B cell (primary cell): ENCODE data around the gene CAVIN2. TPM values are rescaled to one million over a fixed set of nuclear protein-coding genes. Genes with fewer than 3 reads are reported as not detected.

Experiments
- ATAC-seq: fragments of 200-7000 bp; cut with Tn5 transposase; one replicate; pipeline ENCODE4 v1.10.0; 2021; ENCODE audit warnings: low read depth, mild to moderate bottlenecking, moderate number of reproducible peaks, moderate library complexity
- CTCF ChIA-PET: fragments of 350-600 bp; sonication (Branson Sonifier 250); formaldehyde crosslinking; loops from one replicate; lab custom pipeline; 2021; ENCODE audit warnings: antibody characterized with exemption, inconsistent platforms; lab: Charles Lee
- POLR2A ChIA-PET: fragments of 350-600 bp; sonication (Branson Sonifier 250); formaldehyde crosslinking; loops from one replicate; lab custom pipeline; 2021; ENCODE audit warnings: antibody characterized with exemption; lab: Charles Lee
- DNase-seq: peaks from one replicate; pipeline ENCODE4 v3.0.0; 2013
- H2AFZ ChIP-seq: 2 replicates; pipeline ENCODE4 v1.6.1; 2012; ENCODE audit warnings: mild to moderate bottlenecking, low read depth, low read length; ENCODE audit not compliant: insufficient read depth, poor library complexity, severe bottlenecking
- H3K27ac ChIP-seq, 2 donors: 1 replicate in 1 of 2; 2 replicates in 1 of 2; pipeline ENCODE4 v1.5.1; 2012 to 2013; ENCODE audit warnings: low read length in 2 of 2, mild to moderate bottlenecking in 2 of 2, moderate library complexity in 1 of 2
- H3K27me3 ChIP-seq, 4 experiments: fragments of 200-600 bp in 1 of 4; sonication (generic) in 1 of 4; replicated peaks in 1 of 4; 1 replicate in 2 of 4; 2 replicates in 2 of 4; pipeline versions ENCODE4 v1.6.1 to v1.7.0; 2013 to 2016; ENCODE audit warnings: low read length in 3 of 4, mild to moderate bottlenecking in 2 of 4, mixed read lengths in 1 of 4, moderate library complexity in 1 of 4; ENCODE audit not compliant: insufficient read depth in 4 of 4, control insufficient read depth in 3 of 4; ENCODE audit errors: control extremely low read depth in 1 of 4
- H3K36me3 ChIP-seq, 2 experiments: replicated peaks in 1 of 2; 1 replicate in 1 of 2; 2 replicates in 1 of 2; pipeline versions ENCODE4 v1.6.1 to v1.7.1; 2013; ENCODE audit warnings: low read length in 1 of 2; ENCODE audit not compliant: insufficient read depth in 2 of 2, control insufficient read depth in 1 of 2; ENCODE audit errors: control extremely low read depth in 1 of 2, extremely low read depth in 1 of 2
- H3K4me1 ChIP-seq, 2 donors: fragments of 200-600 bp in 1 of 2; sonication (generic) in 1 of 2; 1 replicate in 1 of 2; 2 replicates in 1 of 2; pipeline versions ENCODE4 v1.5.1 to v1.6.1; 2013 to 2017; ENCODE audit warnings: low read length in 2 of 2; ENCODE audit not compliant: control insufficient read depth in 2 of 2, insufficient read depth in 2 of 2
- H3K4me2 ChIP-seq: replicated peaks from 2 replicates; pipeline ENCODE3; 2012; ENCODE audit warnings: mild to moderate bottlenecking, low read depth, low read length; ENCODE audit not compliant: poor library complexity, severe bottlenecking
- H3K4me3 ChIP-seq, 5 experiments: fragments of 200-600 bp in 1 of 5; sonication (generic) in 1 of 5; 1 replicate in 3 of 5; 2 replicates in 2 of 5; pipeline versions ENCODE4 v1.5.1 to v1.7.0; 2011 to 2016; ENCODE audit warnings: low read length in 4 of 5, mild to moderate bottlenecking in 4 of 5, low read depth in 2 of 5, control low read depth in 1 of 5, moderate library complexity in 1 of 5; ENCODE audit not compliant: insufficient read depth in 1 of 5; ENCODE audit errors: control extremely low read depth in 1 of 5, extremely low read depth in 1 of 5
- H3K79me2 ChIP-seq: fragments of 200-600 bp; sonication (generic); one replicate; pipeline ENCODE4 v1.6.0; 2016; ENCODE audit warnings: low read length; ENCODE audit not compliant: control insufficient read depth, insufficient read depth
- H3K9ac ChIP-seq: fragments of 200-600 bp; sonication (generic); 2 replicates; pipeline ENCODE4 v1.6.1; 2017; ENCODE audit warnings: mild to moderate bottlenecking, low read length, moderate library complexity
- H3K9me3 ChIP-seq, 3 donors: one replicate each; pipeline versions ENCODE4 v1.6.1 to v1.7.1; 2013; ENCODE audit warnings: low read length in 2 of 3; ENCODE audit not compliant: control insufficient read depth in 2 of 3, insufficient read depth in 1 of 3; ENCODE audit errors: control extremely low read depth in 1 of 3
- H4K20me1 ChIP-seq: 2 replicates; pipeline ENCODE4 v1.6.0; 2012; ENCODE audit warnings: mild to moderate bottlenecking, low read length; ENCODE audit not compliant: insufficient read depth, control insufficient read depth, poor library complexity, severe bottlenecking
- H3K27ac Mint-ChIP-seq: one replicate; pipeline ENCODE4 v1.8.0; 2021; ENCODE audit warnings: mixed read lengths
- H3K27me3 Mint-ChIP-seq: one replicate; pipeline ENCODE4 v1.8.0; 2021; ENCODE audit warnings: mixed read lengths
- H3K4me1 Mint-ChIP-seq: one replicate; pipeline ENCODE4 v1.8.0; 2021; ENCODE audit warnings: mixed read lengths
- H3K4me3 Mint-ChIP-seq: one replicate; pipeline ENCODE4 v1.8.0; 2021; ENCODE audit warnings: mixed read lengths
- H3K9me3 Mint-ChIP-seq: one replicate; pipeline ENCODE4 v1.8.0; 2022; ENCODE audit warnings: mixed read lengths; ENCODE audit not compliant: insufficient read depth
- EZH2 ChIP-seq: IDR thresholded peaks from 2 replicates; pipeline ENCODE4 v1.6.1; 2012; ENCODE audit warnings: borderline replicate concordance, low read depth, mild to moderate bottlenecking, moderate library complexity, low read length; ENCODE audit not compliant: insufficient read depth, poor library complexity, severe bottlenecking
- WGBS: methylation state at CpG from one replicate; pipeline ENCODE4 v1.1.5; 2013; ENCODE audit warnings: missing lambda C conversion rate; ENCODE audit not compliant: insufficient coverage; 5-methylcytosine and 5-hydroxymethylcytosine counted together
- intact Hi-C: fragments of 100-400 bp; cut with micrococcal nuclease; formaldehyde crosslinking; loops from one replicate; pipeline ENCODE4 v1.10.0; 2022
- polyA plus RNA-seq: library from polyadenylated mRNA; depleted of rRNA; stranded (reverse); fragments of >200 nt; gene quantifications from 2 replicates; pipeline ENCODE4 v1.2.3, GENCODE V29; 2012
- total RNA-seq, 2 donors: library from RNA; stranded (reverse); fragments of 120-200 nt in 1 of 2; gene quantifications; 1 replicate in 1 of 2; 2 replicates in 1 of 2; pipeline versions ENCODE4 v1.2.3 to v1.2.4, GENCODE V29; 2013 to 2022
- TF ChIP-seq, protein P1 (sequence below): fragments of 200-600 bp; IDR thresholded peaks from one replicate; pipeline ENCODE4 v1.8.0; 2022; ENCODE audit warnings: antibody characterized with exemption, mild to moderate bottlenecking

Gene CAVIN2
- total and polyA plus RNA-seq, 2 donors (not counting 1 experiment from before 2014, with no cell fraction given), result 0.15 TPM; not detected in 1

DNA sequence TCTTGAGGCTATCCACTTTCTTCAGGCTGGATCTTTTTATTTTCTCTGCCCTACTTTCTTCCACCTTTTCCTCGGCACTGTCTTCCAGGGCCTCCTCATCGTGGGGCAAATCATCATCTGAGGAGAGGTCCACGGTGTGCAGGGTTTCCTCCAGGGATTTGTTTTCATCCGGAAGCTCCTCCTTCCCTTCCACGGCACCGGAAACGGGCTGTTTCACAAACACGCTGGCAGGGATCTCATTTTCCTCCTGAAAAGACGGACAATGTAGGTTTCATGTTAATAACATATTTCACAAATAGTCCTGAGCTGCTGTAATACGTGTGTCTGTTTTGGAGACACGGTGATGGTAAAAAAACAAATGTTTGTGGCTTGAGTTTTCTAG is 10.4 kb downstream of the CAVIN2 start:
- Mint-ChIP-seq H3K4me3 (no peak overlapping the region), H3K4me1 (no peaks in the 10 kb centered on the region), H3K27ac (no peak overlapping the region), H3K27me3 (peaks cover 5% of the 10 kb centered on the region), H3K9me3 (no peaks in the 10 kb centered on the region)
- WGBS, result 86% methylated on average over 6 of the region's 11 CpGs
- Histone ChIP-seq H3K4me3 (no peak overlapping the region), H4K20me1 (no peaks in the 10 kb centered on the region), H3K4me1 (no peaks in the 10 kb centered on the region), H3K79me2 (no peaks in the 10 kb centered on the region), H3K9me3 (no peaks in the 10 kb centered on the region), H3K4me2 (no peak overlapping the region), H3K36me3 (no peaks in the 10 kb centered on the region), H3K27ac (no peak overlapping the region), H3K27me3 (peaks cover 0 to 5% (median 1%) of the 10 kb centered on the region in 4 experiments), H2AFZ (peak overlapping the region; percentile 36), H3K9ac (no peak overlapping the region)
- POLR2A ChIA-PET, result no interaction called here
- no peak for ATAC-seq
- intact Hi-C loops, result no loop called here
- no peak for TF ChIP-seq EZH2
- TF ChIP-seq, protein P1, sequence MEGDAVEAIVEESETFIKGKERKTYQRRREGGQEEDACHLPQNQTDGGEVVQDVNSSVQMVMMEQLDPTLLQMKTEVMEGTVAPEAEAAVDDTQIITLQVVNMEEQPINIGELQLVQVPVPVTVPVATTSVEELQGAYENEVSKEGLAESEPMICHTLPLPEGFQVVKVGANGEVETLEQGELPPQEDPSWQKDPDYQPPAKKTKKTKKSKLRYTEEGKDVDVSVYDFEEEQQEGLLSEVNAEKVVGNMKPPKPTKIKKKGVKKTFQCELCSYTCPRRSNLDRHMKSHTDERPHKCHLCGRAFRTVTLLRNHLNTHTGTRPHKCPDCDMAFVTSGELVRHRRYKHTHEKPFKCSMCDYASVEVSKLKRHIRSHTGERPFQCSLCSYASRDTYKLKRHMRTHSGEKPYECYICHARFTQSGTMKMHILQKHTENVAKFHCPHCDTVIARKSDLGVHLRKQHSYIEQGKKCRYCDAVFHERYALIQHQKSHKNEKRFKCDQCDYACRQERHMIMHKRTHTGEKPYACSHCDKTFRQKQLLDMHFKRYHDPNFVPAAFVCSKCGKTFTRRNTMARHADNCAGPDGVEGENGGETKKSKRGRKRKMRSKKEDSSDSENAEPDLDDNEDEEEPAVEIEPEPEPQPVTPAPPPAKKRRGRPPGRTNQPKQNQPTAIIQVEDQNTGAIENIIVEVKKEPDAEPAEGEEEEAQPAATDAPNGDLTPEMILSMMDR, result no peak
- CTCF ChIA-PET, result no interaction called here
- no peak for DNase-seq

DNA sequence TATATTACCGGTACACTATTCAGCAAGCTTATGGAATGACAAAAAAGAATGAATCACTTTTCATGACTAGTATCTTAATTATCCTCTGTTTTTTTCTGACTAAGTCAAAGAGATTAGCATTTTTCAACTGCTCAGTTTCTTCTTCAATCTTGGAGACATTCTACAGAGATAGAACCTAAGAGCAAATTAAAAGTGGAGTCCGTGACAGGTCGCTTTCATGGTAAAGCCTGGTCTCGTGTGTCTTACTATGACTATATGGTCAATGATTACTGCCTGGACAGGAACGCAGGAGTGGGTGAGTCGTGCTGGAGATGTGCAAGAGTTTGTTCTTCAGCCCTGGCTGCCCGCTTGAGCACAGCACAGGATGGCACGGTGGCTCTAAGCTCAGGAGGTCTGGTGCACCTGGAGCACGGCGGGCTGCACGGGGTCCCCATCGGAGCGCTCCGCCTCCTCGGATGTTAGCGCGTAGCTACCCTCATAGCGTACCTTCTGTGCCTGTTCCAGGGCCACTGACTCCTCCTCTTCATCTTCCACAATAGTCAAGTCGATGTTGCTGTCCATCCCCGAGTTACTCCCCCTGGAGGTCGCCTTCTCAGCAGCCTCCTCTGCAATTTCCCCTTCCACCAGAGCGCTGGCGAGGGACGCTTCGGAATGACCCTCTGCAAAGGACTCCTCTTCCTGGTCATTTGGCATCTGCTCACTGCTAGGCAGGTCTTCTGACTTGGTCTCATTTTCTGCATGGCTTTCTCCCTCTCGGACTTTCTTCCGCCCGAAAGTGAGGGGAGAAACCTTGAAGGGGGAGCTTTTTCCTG is 11.1 kb downstream of the CAVIN2 start:
- Mint-ChIP-seq H3K27me3 (peaks cover 5% of the 10 kb centered on the region), H3K27ac (no peak overlapping the region), H3K4me1 (no peaks in the 10 kb centered on the region), H3K9me3 (no peaks in the 10 kb centered on the region), H3K4me3 (no peak overlapping the region)
- Histone ChIP-seq H3K27me3 (peaks cover 0 to 5% (median 1%) of the 10 kb centered on the region in 4 experiments), H4K20me1 (no peaks in the 10 kb centered on the region), H3K27ac (no peak overlapping the region), H2AFZ (no peak overlapping the region), H3K9ac (no peak overlapping the region), H3K36me3 (no peaks in the 10 kb centered on the region), H3K4me3 (no peak overlapping the region), H3K4me1 (no peaks in the 10 kb centered on the region), H3K9me3 (no peaks in the 10 kb centered on the region), H3K4me2 (no peak overlapping the region), H3K79me2 (no peaks in the 10 kb centered on the region)
- WGBS, result 96% methylated on average over 20 of the region's 28 CpGs
- intact Hi-C loops, result no loop called here
- TF ChIP-seq EZH2, result no peak
- TF ChIP-seq, protein P1, result no peak
- DNase-seq (no peak), ATAC-seq (no peak)
- POLR2A ChIA-PET, result no interaction called here
- CTCF ChIA-PET, result no interaction called here
